Neutrophil (primary cell): ENCODE data around the gene KRTCAP2.
"Not testable (repeated sequence)": the region's sequence is repeated elsewhere in the genome, so short reads cannot be mapped to it uniquely, and the experiment has no call there.

Source experiments
- H3K27ac ChIP-seq: fragments of 200-600 bp; sonication (generic); 2 replicates; pipeline ENCODE4 v1.5.1; 2016; ENCODE audit warnings: mild to moderate bottlenecking, moderate library complexity
- H3K27me3 ChIP-seq: fragments of 200-600 bp; sonication (generic); 2 replicates; pipeline ENCODE4 v1.6.0; 2016; ENCODE audit warnings: mild to moderate bottlenecking
- H3K36me3 ChIP-seq: fragments of 200-600 bp; sonication (generic); 2 replicates; pipeline ENCODE4 v1.5.1; 2017
- H3K4me1 ChIP-seq, 2 experiments: fragments of 200-600 bp in 1 of 2; sonication (generic) in 1 of 2; 1 replicate in 1 of 2; 2 replicates in 1 of 2; pipeline versions ENCODE4 v1.5.1 to v1.6.1; 2013 to 2016; ENCODE audit warnings: low read depth in 1 of 2, low read length in 1 of 2, mild to moderate bottlenecking in 1 of 2, moderate library complexity in 1 of 2; ENCODE audit not compliant: control insufficient read depth in 1 of 2, insufficient read depth in 1 of 2
- H3K4me3 ChIP-seq, 2 experiments: fragments of 200-600 bp in 1 of 2; sonication (generic) in 1 of 2; 1 replicate in 1 of 2; 2 replicates in 1 of 2; pipeline ENCODE4 v1.5.1; 2013 to 2016; ENCODE audit warnings: low read depth in 1 of 2, low read length in 1 of 2, mild to moderate bottlenecking in 1 of 2, moderate library complexity in 1 of 2
- H3K9me3 ChIP-seq: fragments of 200-600 bp; sonication (generic); 2 replicates; pipeline ENCODE4 v1.5.1; 2016
- CTCF ChIP-seq: fragments of 200-600 bp; sonication (generic); IDR thresholded peaks from 2 replicates; pipeline ENCODE4 v1.5.1; 2016; ENCODE audit warnings: antibody characterized with exemption

Gene KRTCAP2

GRCh38 chr1:155196103-155196892, 23.2 kb upstream of the KRTCAP2 start:
- TF ChIP-seq CTCF: no peak
- H3K27ac ChIP-seq: no peak overlapping the region
- no peak overlapping the region for H3K4me3 ChIP-seq

GRCh38 chr1:155195201-155196102, 22.3 kb upstream of the KRTCAP2 start:
- Histone ChIP-seq H3K27ac (no peak overlapping the region), H3K4me1 (peaks cover 28 to 30% of the 10 kb centered on the region in 2 experiments), H3K27me3 (peaks cover 41% of the 10 kb centered on the region), H3K36me3 (peaks cover 15% of the 10 kb centered on the region), H3K9me3 (no peaks in the 10 kb centered on the region), H3K4me3 (peak overlapping the region in 1 of 2 experiments; percentile 64)
- no peak for TF ChIP-seq CTCF

More at GRCh38 chr1:155196103-155196892, 23.2 kb upstream of the KRTCAP2 start:
- Histone ChIP-seq H3K9me3 (no peaks in the 10 kb centered on the region), H3K4me1 (peaks cover 28 to 30% of the 10 kb centered on the region in 2 experiments), H3K36me3 (peaks cover 15% of the 10 kb centered on the region), H3K27me3 (peaks cover 41% of the 10 kb centered on the region)

GRCh38 chr1:155193991-155194240, 20.8 kb upstream of the KRTCAP2 start:
- not testable (repeated sequence) for H3K27ac ChIP-seq, H3K9me3 ChIP-seq
- H3K36me3 ChIP-seq: peaks cover 15% of the 10 kb centered on the region
- peaks cover 28 to 30% of the 10 kb centered on the region in 2 experiments for H3K4me1 ChIP-seq
- peak overlapping the region; percentile 64 to 71 for H3K4me3 ChIP-seq
- peaks cover 41% of the 10 kb centered on the region for H3K27me3 ChIP-seq

GRCh38 chr1:155193275-155193990, 20.3 kb upstream of the KRTCAP2 start:
- peaks cover 15% of the 10 kb centered on the region for H3K36me3 ChIP-seq
- peaks cover 28 to 30% of the 10 kb centered on the region in 2 experiments for H3K4me1 ChIP-seq
- peak; percentile 96 for TF ChIP-seq CTCF
- H3K27ac ChIP-seq: peak overlapping the region; percentile 11
- H3K4me3 ChIP-seq: peak overlapping the region; percentile 64 to 71
- H3K9me3 ChIP-seq: no peaks in the 10 kb centered on the region
- H3K27me3 ChIP-seq: peaks cover 41% of the 10 kb centered on the region

- peaks cover 28 to 30% of the 10 kb centered on the region in 2 experiments for H3K4me1 ChIP-seq
- H3K4me3 ChIP-seq: peak overlapping the region; percentile 64 to 71
- H3K36me3 ChIP-seq: peaks cover 9% of the 10 kb centered on the region
- H3K27me3 ChIP-seq: peaks cover 41% of the 10 kb centered on the region
- no peaks in the 10 kb centered on the region for H3K9me3 ChIP-seq
- no peak for TF ChIP-seq CTCF
- peak overlapping the region; percentile 11 for H3K27ac ChIP-seq
Measured at GRCh38 chr1:155192346-155193274, 19.5 kb upstream of the KRTCAP2 start.
